H1 (cell line): ENCODE data around the gene CDK5RAP2. TPM values are rescaled to one million over a fixed set of nuclear protein-coding genes. Genes with fewer than 3 reads are reported as not detected.

Experiments used
- CTCF ChIA-PET: fragments of 300-600 bp; sonication (Branson Sonifier 250); formaldehyde crosslinking; loops from one replicate; lab custom pipeline; 2021; ENCODE audit not compliant: partially characterized antibody; lab: Charles Lee
- POLR2A ChIA-PET: fragments of 300-600 bp; sonication (Branson Sonifier 250); formaldehyde crosslinking; loops from one replicate; lab custom pipeline; 2021; ENCODE audit warnings: inconsistent platforms; ENCODE audit not compliant: partially characterized antibody; lab: Charles Lee
- DNase-seq, 2 experiments: peaks; one replicate each; pipeline versions ENCODE4 v3.0.0 to v3.0.0-alpha.2; 2010 to 2022; ENCODE audit warnings: low spot score in 2 of 2, low read depth in 1 of 2, mixed read lengths in 1 of 2
- FAIRE-seq: peaks from 2 replicates; lab custom pipeline; 2011; peaks lifted over from hg19 to GRCh38; lab: Jason Lieb, UNC
- H2AFZ ChIP-seq: 2 replicates; pipeline ENCODE4 v1.8.1; 2012; ENCODE audit warnings: low read length, inconsistent platforms
- H2AK5ac ChIP-seq: 2 replicates; pipeline ENCODE4 v1.6.1; 2013; ENCODE audit warnings: low read depth, low read length
- H2BK120ac ChIP-seq: replicated peaks from 2 replicates; pipeline ENCODE3; 2013; ENCODE audit warnings: low read depth, low read length, inconsistent platforms
- H2BK12ac ChIP-seq: 2 replicates; pipeline ENCODE4 v1.6.1; 2013; ENCODE audit warnings: low read depth, low read length
- H2BK15ac ChIP-seq: 2 replicates; pipeline ENCODE4 v1.6.1; 2013; ENCODE audit warnings: low read length
- H2BK20ac ChIP-seq: 2 replicates; pipeline ENCODE4 v1.6.1; 2013; ENCODE audit warnings: low read length
- H2BK5ac ChIP-seq: 2 replicates; pipeline ENCODE4 v1.6.1; 2013; ENCODE audit warnings: low read depth, low read length
- H3K14ac ChIP-seq: 2 replicates; pipeline ENCODE4 v1.6.1; 2013; ENCODE audit warnings: inconsistent platforms; ENCODE audit not compliant: insufficient read length
- H3K18ac ChIP-seq: 2 replicates; pipeline ENCODE4 v1.6.1; 2013; ENCODE audit warnings: low read length; ENCODE audit errors: extremely low read depth
- H3K23ac ChIP-seq: 2 replicates; pipeline ENCODE4 v1.6.1; 2013; ENCODE audit warnings: inconsistent platforms; ENCODE audit not compliant: insufficient read length
- H3K23me2 ChIP-seq: 2 replicates; pipeline ENCODE4 v1.6.1; 2013; ENCODE audit warnings: low read depth, low read length
- H3K27ac ChIP-seq: 2 replicates; pipeline ENCODE4 v1.6.1; 2011; ENCODE audit warnings: low read depth, low read length, inconsistent platforms
- H3K27me3 ChIP-seq, 4 experiments: replicated peaks in 1 of 4; 1 replicate in 1 of 4; 2 replicates in 3 of 4; pipeline versions ENCODE4 v1.6.1 to v1.8.1; 2011 to 2013; ENCODE audit warnings: low read length in 3 of 4, mild to moderate bottlenecking in 3 of 4, inconsistent platforms in 2 of 4, mixed read lengths in 2 of 4, moderate library complexity in 1 of 4; ENCODE audit not compliant: control insufficient read depth in 3 of 4, insufficient read depth in 3 of 4; ENCODE audit errors: extremely low read depth in 1 of 4
- H3K36me3 ChIP-seq, 4 experiments: 2 replicates each; pipeline versions ENCODE4 v1.6.1 to v1.8.1; 2011 to 2013; ENCODE audit warnings: mild to moderate bottlenecking in 4 of 4, low read length in 3 of 4, moderate library complexity in 2 of 4, control low read depth in 1 of 4, inconsistent platforms in 1 of 4; ENCODE audit not compliant: insufficient read depth in 4 of 4, control insufficient read depth in 2 of 4
- H3K4ac ChIP-seq: replicated peaks from 2 replicates; pipeline ENCODE3; 2013; ENCODE audit warnings: low read length, low read depth, mixed read lengths, inconsistent platforms; ENCODE audit not compliant: insufficient read length
- H3K4me1 ChIP-seq, 4 experiments: replicated peaks in 1 of 4; 1 replicate in 1 of 4; 2 replicates in 3 of 4; pipeline versions ENCODE4 v1.6.1 to v1.8.1; 2011 to 2013; ENCODE audit warnings: low read length in 3 of 4, inconsistent platforms in 2 of 4, mixed read lengths in 1 of 4; ENCODE audit not compliant: insufficient read depth in 4 of 4, control insufficient read depth in 3 of 4
- H3K4me2 ChIP-seq, 2 experiments: 2 replicates each; pipeline versions ENCODE4 v1.6.1 to v1.8.1; 2011 to 2013; ENCODE audit warnings: low read depth in 2 of 2, low read length in 2 of 2, control low read depth in 1 of 2, inconsistent platforms in 1 of 2, mild to moderate bottlenecking in 1 of 2; ENCODE audit not compliant: insufficient read depth in 1 of 2
- H3K4me3 ChIP-seq, 4 experiments: fragments of 200-600, 300-600 bp in 1 of 4; sonication (generic), shearing (Covaris generic), sonication (Bioruptor Twin) in 1 of 4; 2 replicates each; pipeline versions ENCODE4 v1.5.1 to v1.8.1; 2011 to 2016; ENCODE audit warnings: low read length in 4 of 4, low read depth in 3 of 4, control low read depth in 2 of 4, inconsistent platforms in 2 of 4, mild to moderate bottlenecking in 2 of 4, mixed read lengths in 1 of 4, moderate library complexity in 1 of 4; ENCODE audit not compliant: insufficient read depth in 2 of 4; ENCODE audit errors: extremely low read depth in 1 of 4
- H3K56ac ChIP-seq: replicated peaks from 2 replicates; pipeline ENCODE3; 2013; ENCODE audit warnings: low read depth, mild to moderate bottlenecking, mixed read lengths, low read length, inconsistent platforms; ENCODE audit not compliant: insufficient read length
- H3K79me1 ChIP-seq: 2 replicates; pipeline ENCODE4 v1.6.1; 2013; ENCODE audit warnings: low read depth, low read length, control low read depth
- H3K79me2 ChIP-seq, 2 experiments: 2 replicates each; pipeline versions ENCODE4 v1.6.1 to v1.8.1; 2012 to 2013; ENCODE audit warnings: low read length in 2 of 2, mild to moderate bottlenecking in 2 of 2, inconsistent platforms in 1 of 2; ENCODE audit not compliant: insufficient read depth in 2 of 2, control insufficient read depth in 1 of 2
- H3K9ac ChIP-seq, 4 experiments: replicated peaks in 1 of 4; 1 replicate in 1 of 4; 2 replicates in 3 of 4; pipeline versions ENCODE4 v1.6.1 to v1.8.1; 2011 to 2013; ENCODE audit warnings: low read depth in 3 of 4, low read length in 3 of 4, control low read depth in 2 of 4, mild to moderate bottlenecking in 2 of 4, moderate library complexity in 2 of 4, inconsistent platforms in 1 of 4; ENCODE audit errors: extremely low read depth in 1 of 4
- H3K9me3 ChIP-seq, 2 experiments: 2 replicates each; pipeline versions ENCODE4 v1.6.1 to v1.8.1; 2012 to 2013; ENCODE audit warnings: mild to moderate bottlenecking in 2 of 2, moderate library complexity in 2 of 2, control low read depth in 1 of 2, inconsistent platforms in 1 of 2, low read depth in 1 of 2, low read length in 1 of 2, mixed read lengths in 1 of 2; ENCODE audit not compliant: insufficient read depth in 2 of 2
- H4K20me1 ChIP-seq, 2 experiments: replicated peaks in 1 of 2; 2 replicates each; pipeline versions ENCODE3 to v1.8.1; 2011 to 2013; ENCODE audit warnings: inconsistent platforms in 2 of 2, low read length in 2 of 2, mild to moderate bottlenecking in 1 of 2; ENCODE audit not compliant: insufficient read depth in 2 of 2, control insufficient read depth in 1 of 2
- H4K5ac ChIP-seq: 2 replicates; pipeline ENCODE4 v1.6.1; 2013; ENCODE audit warnings: low read length, low read depth, mixed read lengths, inconsistent platforms; ENCODE audit not compliant: insufficient read length
- H4K8ac ChIP-seq: 2 replicates; pipeline ENCODE4 v1.8.0; 2013; ENCODE audit warnings: mild to moderate bottlenecking, moderate library complexity, low read length, inconsistent platforms; ENCODE audit not compliant: insufficient read depth; ENCODE audit errors: extremely low read depth
- H4K91ac ChIP-seq: replicated peaks from 2 replicates; pipeline ENCODE3; 2013; ENCODE audit warnings: low read length, mixed read lengths, inconsistent platforms; ENCODE audit not compliant: insufficient read length
- SP2 ChIP-seq: IDR thresholded peaks from 2 replicates; pipeline ENCODE4 v1.6.1; 2012; ENCODE audit warnings: mild to moderate bottlenecking, low read length, inconsistent platforms
- TAF1 ChIP-seq: IDR thresholded peaks from 2 replicates; pipeline ENCODE4 v1.6.1; 2011; ENCODE audit warnings: mild to moderate bottlenecking, low read depth, low read length
- WGBS, 2 experiments: shearing (Covaris generic) in 1 of 2; methylation state at CpG; one replicate each; pipeline versions ENCODE4 v1.1.6 to v1.1.7; 2013 to 2015; ENCODE audit warnings: low lambda C conversion rate in 2 of 2, mixed read lengths in 2 of 2, inconsistent platforms in 1 of 2, low coverage in 1 of 2, missing lambda C conversion rate in 1 of 2; ENCODE audit not compliant: insufficient replicate concordance in 2 of 2, insufficient coverage in 1 of 2, insufficient read length in 1 of 2; ENCODE audit errors: extremely low coverage in 1 of 2, missing lambda C conversion rate in 1 of 2; 5-methylcytosine and 5-hydroxymethylcytosine counted together
- polyA plus RNA-seq, 7 experiments: library from polyadenylated mRNA; depleted of rRNA in 3 of 7; stranded (reverse) in 5 of 7; unstranded in 2 of 7; fragments of >200 nt in 5 of 7; fragments of 200-250 nt in 2 of 7; gene quantifications; 1 replicate in 5 of 7; 2 replicates in 1 of 7; 4 replicates in 1 of 7; pipeline versions ENCODE4 v1.2.1 to v1.2.3, GENCODE V29; 2011 to 2013; ENCODE audit warnings: missing spikeins in 2 of 7, mixed read lengths in 2 of 7
- total RNA-seq: library from RNA; stranded (reverse); fragmentation: NEBNext Ultra II Directional; extraction: Animal tissue kit (Norgen Biotek cat#: 25700); gene quantifications from 2 replicates; pipeline ENCODE4 v1.2.1, GENCODE V29; 2021

The CDK5RAP2 gene
- total and polyA plus RNA-seq, 2 of the 8 experiments (the other 6 are each of a cell fraction or from before 2014, with no cell fraction given), result 19.8 to 49.4 TPM

DNA sequence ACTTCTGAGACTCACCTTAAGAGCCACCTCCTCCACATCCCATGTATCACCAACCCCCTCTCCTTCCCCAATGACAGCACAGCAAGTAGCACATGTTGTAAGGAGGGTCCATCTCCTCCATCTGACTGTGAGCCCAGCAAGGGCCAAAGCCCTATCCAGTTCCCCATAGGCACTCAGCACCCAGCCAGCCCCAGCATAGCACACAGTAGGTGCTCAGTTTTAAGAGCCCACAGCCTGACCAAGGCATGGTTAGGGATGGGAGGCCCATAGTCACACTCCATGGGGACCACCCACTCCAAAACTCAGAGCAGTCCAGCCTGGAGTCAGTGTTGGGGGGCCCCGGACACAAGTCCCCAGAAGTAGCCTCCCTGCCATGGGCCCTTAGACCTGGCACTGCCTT is 205.7 kb downstream of the CDK5RAP2 start:
- Histone ChIP-seq H2BK5ac (no peak overlapping the region), H4K5ac (no peak overlapping the region), H3K9me3 (no peaks in the 10 kb centered on the region), H2BK12ac (no peak overlapping the region), H4K8ac (no peak overlapping the region), H3K4me3 (no peak overlapping the region), H3K27me3 (no peaks in the 10 kb centered on the region; a peak in 1 of 7 replicates), H3K79me1 (no peaks in the 10 kb centered on the region), H4K91ac (no peak overlapping the region), H3K14ac (no peak overlapping the region), H3K9ac (no peak overlapping the region), H3K18ac (no peak overlapping the region; the same call in 1 of the 2 replicates), H2BK15ac (no peak overlapping the region), H2AFZ (no peak overlapping the region), H3K27ac (no peak overlapping the region), H3K79me2 (no peaks in the 10 kb centered on the region), H4K20me1 (no peaks in the 10 kb centered on the region), H2BK120ac (no peak overlapping the region), H3K23ac (no peak overlapping the region), H3K4ac (no peak overlapping the region), H2AK5ac (no peak overlapping the region), H3K4me1 (no peaks in the 10 kb centered on the region), H3K36me3 (no peaks in the 10 kb centered on the region), H3K56ac (no peak overlapping the region), H3K4me2 (no peak overlapping the region), H2BK20ac (no peak overlapping the region), H3K23me2 (no peaks in the 10 kb centered on the region)
- 92% methylated on average over 1 of the region's 1 CpG; no CpG with 5 or more reads in 1 of the 2 experiments for WGBS, 2 experiments
- no peak for DNase-seq
- FAIRE-seq, result no peak
- POLR2A ChIA-PET, result no interaction called here
- no peak for TF ChIP-seq TAF1
- no peak for TF ChIP-seq SP2
- CTCF ChIA-PET, result interaction anchor here (1.6 kb wide), 1 partner anchor 50 kb away, joined by 3 read pairs; no protein-coding TSS in a partner anchor
